ENCODE results near the gene SLC35F5.
"Not testable (repeated sequence)": the region's sequence is repeated elsewhere in the genome, so short reads cannot be mapped to it uniquely, and the experiment has no call there.

The SLC35F5 gene

DNA sequence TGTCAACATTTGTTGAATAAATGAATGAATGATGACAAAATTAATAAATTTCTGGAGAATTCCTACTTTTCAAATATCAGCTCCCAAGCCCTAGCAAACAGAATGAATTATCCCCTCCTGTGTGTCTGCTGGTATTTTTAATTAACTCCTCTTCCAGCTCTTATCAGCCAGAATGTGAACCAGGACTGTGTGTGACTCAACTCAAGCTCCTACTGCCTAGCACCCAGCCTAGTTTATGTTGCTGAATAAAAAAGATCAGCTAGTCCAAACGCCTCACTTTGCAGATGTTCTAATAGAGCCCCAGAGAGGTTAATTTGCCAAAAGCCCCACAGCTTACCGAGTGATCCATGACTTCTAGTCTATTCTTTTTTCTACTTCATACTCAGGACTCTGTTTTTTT, 79.1 kb downstream of the SLC35F5 start:
- H3K4me3 ChIP-seq (ENCODE audit: low read length), result no peak overlapping the region
- no peak for DNase-seq (ENCODE audit: low read depth)
- TF ChIP-seq, protein P1, sequence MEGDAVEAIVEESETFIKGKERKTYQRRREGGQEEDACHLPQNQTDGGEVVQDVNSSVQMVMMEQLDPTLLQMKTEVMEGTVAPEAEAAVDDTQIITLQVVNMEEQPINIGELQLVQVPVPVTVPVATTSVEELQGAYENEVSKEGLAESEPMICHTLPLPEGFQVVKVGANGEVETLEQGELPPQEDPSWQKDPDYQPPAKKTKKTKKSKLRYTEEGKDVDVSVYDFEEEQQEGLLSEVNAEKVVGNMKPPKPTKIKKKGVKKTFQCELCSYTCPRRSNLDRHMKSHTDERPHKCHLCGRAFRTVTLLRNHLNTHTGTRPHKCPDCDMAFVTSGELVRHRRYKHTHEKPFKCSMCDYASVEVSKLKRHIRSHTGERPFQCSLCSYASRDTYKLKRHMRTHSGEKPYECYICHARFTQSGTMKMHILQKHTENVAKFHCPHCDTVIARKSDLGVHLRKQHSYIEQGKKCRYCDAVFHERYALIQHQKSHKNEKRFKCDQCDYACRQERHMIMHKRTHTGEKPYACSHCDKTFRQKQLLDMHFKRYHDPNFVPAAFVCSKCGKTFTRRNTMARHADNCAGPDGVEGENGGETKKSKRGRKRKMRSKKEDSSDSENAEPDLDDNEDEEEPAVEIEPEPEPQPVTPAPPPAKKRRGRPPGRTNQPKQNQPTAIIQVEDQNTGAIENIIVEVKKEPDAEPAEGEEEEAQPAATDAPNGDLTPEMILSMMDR (conservative IDR thresholded peaks at IDR 0.05; ENCODE audit: low read length), result no peak

DNA sequence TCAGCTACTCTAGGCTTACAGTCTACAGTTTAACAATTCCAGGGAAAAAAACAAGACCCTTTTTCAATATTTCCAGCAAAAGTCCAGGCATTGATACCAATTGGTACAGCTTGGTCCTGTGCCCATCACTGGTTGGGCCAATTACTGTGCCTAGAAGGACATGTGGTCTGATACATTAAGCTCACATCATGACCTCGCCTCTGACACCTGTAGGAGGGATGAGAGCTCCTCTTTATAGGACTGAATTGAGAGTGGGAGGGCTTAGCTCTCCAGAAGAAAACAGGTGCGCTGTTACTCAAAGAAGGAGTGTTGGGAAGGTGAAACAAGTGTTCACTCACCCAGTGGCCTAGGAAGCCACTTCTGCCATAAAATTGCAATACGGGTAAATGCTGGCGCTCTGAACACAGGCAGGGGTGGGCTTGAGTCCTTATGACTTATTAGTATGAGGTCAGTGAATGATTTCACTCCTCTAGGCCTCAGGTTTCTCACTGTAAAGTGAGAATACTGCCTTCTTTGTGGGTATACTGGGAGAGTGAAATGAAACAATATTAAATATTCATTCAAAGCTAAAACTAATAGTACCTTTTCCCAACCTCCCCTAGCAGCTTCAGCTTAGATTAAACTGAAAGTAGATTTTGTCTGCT, 79.7 kb downstream of the SLC35F5 start:
- no peak overlapping the region for H3K4me3 ChIP-seq (ENCODE audit: low read length)
- TF ChIP-seq, protein P1 (conservative IDR thresholded peaks at IDR 0.05; ENCODE audit: low read length), result no peak
- DNase-seq (ENCODE audit: low read depth), result no peak

DNA sequence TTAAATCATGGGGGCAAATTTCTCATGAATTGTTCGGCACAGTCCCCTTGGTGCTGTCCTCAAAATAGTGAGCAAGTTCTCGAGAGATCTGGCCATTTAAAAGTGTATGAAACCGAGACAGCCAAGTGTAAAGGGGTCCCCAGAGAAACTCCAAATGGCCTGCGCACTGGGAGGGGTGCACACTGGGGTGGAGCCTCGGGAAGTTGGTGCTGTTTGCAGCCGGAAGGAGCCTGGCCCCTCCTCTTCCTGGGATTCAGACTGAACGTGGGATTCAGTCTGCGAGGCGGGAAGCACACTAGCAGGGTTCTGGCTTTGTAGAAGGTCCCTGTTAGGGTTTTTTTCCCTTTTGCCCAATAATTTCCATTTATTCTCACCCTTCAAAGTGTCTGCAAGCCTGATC, 80.6 kb downstream of the SLC35F5 start:
- TF ChIP-seq, protein P1 (conservative IDR thresholded peaks at IDR 0.05; ENCODE audit: low read length), result no peak
- no peak for DNase-seq (ENCODE audit: low read depth)
- no peak overlapping the region for H3K4me3 ChIP-seq (ENCODE audit: low read length)

DNA sequence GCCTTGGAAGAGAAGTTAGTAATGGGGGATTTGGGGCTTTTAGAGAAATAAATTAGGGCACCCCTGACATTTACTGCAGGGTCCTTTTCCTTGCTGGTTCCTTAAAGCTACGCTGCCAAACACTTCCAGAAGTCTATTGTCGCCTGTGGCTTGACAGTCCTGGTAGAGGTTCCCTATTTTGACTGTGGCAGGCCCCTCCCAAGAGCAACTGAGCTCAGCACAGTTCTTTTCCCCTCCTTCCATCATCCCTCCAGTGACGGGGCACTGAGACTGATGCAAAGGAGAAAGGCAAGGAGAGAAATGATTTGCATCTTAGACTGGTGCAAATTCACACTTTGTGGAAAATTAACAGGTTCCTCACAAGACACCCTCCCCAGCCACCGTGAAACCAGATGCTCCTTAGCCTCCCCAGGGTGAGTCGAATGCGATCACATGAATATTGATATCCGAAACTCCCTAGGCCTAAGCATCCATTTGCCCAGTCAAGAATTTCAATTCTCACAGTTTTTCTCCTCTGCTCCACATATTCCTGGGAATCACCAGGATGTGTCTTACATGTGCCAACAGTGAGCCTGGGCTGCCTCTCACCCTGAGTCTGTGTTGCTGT, 84.0 kb downstream of the SLC35F5 start:
- DNase-seq (ENCODE audit: low read depth), result no peak
- no peak overlapping the region for H3K4me3 ChIP-seq (ENCODE audit: low read length)
- TF ChIP-seq, protein P1 (conservative IDR thresholded peaks at IDR 0.05; ENCODE audit: low read length), result no peak

DNA sequence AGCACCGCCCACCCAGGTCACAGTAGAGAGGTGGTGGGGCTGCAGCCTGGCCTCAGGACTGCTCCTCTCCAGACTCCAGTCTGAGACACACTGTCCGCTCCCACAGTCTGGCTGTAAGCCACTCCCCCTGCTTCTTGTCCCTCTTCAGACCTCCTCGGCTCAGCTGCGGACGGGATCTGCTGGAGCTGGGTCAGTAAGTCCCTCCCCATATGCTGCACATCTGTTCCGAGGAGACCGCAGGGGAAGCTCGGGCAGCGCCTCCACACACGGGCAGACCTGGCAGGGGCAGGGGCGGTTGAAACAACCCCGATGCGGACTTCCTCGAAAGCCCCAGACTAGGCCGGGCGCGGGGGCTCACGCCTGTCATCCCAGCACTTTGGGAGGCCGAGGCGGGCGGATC, 87.4 kb downstream of the SLC35F5 start:
- H3K4me3 ChIP-seq (ENCODE audit: low read length); DNase-seq (ENCODE audit: low read depth): not testable (repeated sequence)

DNA sequence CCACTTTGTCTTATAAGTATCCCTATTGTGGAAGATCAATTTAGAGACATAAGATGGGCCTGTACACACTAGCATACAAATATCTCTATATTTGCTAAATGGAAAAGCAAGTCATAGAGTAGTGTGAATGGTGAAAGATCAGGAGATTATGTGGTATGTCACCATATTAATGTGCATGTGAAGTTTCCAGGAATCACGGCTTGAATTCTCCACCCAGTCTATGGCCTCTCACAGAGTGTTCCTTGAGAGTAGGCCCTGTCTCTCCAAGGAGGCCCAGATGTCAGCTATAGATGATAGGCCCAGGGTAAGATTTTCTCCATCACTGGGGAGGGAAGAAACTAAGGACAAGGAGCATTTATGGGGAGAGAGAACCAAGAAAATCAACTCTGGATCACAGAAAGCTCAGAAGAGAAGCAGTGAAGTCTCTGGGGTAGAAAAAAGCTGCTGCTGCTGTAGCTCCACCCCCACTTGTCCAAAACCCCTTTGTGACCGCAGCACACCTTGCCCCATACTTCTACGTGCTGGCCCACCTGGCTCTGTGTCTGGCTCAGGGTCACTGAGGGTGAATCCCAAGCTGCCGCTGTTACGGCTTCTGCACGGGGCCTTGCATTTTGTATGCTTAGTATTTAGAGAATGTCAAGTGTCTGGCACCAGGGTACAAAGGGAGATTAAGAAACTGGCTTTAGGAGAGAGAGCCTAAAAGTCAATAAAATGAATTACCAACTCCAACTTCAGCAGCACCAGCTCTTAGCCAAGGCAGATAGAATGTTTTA, 91.5 kb downstream of the SLC35F5 start:
- DNase-seq (ENCODE audit: low read depth); H3K4me3 ChIP-seq (ENCODE audit: low read length): not testable (repeated sequence)

DNA sequence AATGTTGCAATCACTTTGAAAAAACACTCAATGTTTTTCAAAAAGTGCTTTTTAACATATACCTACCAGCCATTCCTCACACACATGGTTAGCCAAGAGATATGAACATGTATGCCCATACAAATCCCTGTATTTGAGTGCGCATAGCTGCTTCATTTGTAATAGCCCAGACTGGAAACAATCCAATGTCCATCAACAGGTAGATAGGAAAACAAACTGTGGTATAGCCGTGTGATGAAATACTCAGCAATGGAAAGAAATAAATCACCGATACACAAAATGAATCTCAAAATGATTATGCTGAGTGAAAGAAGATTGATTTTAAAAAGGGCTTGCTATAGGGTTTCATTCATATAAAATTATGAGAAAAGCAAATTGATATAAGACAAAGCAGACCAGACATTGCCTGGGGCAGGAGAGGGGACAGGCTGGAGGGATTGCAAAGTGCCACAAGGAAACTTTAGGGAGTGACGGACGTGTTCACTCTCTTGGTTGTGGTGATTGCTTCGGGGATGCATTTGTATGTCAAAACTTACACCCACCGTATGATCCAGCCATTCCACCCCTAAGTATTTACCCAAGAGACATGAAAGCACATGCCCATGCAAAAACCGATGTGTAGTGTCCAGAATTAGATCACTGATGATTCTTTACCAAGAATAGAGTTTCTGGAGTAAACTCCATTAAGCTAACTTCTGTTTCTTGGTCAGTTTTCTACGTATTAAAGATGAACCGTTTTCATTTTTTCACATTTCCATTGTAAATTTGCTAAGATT, 93.0 kb downstream of the SLC35F5 start:
- H3K4me3 ChIP-seq (ENCODE audit: low read length); DNase-seq (ENCODE audit: low read depth): not testable (repeated sequence)
